SKM-1 (cell line): ENCODE results near the gene SRPRB.

Source experiments
- DNase-seq: peaks from one replicate; lab custom pipeline; 2025; ENCODE audit not compliant: unreplicated experiment; lab: John Stamatoyannopoulos, UW

The SRPRB gene, protein sequence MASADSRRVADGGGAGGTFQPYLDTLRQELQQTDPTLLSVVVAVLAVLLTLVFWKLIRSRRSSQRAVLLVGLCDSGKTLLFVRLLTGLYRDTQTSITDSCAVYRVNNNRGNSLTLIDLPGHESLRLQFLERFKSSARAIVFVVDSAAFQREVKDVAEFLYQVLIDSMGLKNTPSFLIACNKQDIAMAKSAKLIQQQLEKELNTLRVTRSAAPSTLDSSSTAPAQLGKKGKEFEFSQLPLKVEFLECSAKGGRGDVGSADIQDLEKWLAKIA

DNA sequence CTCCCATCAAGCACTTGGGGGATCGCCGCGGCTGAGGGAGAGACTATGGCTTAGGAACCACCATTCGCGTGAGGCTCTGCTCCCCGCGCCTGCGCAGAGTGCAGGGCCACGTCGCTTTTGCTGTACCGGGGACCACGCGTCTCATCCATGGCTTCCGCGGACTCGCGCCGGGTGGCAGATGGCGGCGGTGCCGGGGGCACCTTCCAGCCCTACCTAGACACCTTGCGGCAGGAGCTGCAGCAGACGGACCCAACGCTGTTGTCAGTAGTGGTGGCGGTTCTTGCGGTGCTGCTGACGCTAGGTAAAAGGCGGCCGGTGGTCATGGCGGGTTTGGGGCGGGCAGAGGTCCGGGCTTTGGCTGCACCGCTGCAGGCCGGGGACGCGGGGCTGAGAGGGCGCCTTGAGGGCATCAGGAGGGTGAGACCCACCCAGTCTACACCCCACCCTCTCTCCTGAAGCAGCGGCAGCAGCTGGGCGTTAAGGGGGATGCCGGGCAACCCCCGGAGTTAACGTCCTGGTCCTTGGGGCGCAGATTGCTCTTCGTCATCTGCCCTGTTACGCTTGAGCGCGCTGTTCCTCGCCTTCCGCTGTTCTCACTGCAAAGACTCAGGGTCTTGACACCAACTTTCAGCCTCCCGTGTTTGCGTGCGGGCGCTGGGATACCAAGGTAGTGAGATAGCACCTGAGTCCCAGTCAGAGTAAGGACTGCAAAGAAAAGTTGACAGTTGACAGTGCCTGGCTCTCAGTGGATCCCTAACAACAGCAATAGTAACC is at the start of gene SRPRB:
TSS of gene SRPRB (plus strand) at position 114 of the 774 bp plus-strand sequence. CDS start at position 148, 34 bp downstream.
- DNase-seq: peak; percentile 85

DNA sequence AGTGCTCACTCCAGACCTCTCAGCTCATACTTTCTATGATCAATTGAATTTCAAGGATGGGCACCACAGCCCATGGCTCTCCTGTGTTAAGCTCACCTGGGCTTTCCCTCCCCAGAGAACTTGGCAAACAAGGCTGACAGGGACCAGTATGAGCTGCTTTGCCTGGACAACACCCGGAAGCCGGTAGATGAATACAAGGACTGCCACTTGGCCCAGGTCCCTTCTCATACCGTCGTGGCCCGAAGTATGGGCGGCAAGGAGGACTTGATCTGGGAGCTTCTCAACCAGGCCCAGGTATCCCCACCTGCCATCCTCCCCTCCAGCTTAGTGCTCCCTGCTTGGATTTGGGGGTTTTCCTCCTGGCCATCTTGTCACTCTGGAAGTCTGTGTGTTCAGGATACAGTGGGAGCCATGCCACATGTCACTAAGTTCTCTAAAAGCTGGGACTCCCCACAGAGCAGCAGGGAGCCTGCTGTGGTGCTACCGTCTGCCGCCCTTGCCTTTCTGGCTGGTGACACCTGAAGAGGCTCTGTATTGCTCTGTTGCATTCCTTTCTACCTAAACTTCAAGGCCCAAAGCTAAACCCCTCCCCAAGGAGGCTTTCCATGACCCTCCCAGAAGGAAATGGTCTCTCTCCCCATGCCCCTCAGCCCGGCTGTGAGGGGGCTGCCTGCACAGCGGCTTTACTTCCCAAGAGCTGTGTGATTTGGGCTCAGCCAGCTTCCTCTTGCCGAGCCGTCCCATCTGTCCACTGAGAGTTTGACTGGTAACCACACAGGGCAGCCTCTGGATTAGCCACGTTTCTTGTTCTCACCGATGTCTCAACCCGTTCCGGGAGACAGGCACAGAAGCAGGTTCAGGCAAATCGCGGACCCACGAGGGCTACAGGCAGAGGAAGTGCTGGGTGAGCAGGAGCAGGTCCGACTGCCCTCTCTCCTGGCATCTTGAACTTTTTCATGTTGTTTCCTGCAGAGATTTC is 48.6 kb upstream of the SRPRB start:
- no peak for DNase-seq

DNA sequence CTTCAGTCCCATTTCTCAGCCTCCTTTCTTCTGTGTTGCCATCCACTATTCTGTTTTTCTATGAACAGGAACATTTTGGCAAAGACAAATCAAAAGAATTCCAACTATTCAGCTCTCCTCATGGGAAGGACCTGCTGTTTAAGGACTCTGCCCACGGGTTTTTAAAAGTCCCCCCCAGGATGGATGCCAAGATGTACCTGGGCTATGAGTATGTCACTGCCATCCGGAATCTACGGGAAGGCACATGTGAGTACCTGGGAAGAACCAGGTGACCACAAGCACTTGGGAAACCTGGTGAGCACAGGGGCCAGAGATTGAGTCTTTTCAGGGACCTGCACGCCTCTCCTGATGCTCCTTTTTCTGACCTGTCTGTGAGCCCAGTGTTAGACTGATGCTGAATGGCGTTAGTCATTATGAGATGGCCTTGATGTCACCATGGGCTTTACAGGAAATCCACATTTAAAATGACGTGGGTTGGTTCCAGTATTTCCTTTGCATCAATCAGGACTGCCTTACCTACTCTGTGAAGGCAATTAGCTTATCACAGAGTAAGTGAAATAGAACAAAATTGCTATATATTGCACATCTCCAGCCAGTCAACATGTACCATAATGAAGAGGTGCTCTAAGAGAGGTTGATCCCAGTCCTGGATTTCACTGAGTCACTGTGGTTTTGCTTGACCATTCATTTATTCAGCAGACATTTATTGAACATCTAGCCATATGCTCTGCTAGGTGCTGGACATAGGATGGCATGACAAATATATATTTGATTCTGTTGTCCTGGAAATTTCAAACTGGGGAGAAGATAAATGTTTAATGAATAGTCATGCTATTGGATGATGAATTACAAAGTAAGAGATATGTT is 47.7 kb upstream of the SRPRB start:
- no peak for DNase-seq

DNA sequence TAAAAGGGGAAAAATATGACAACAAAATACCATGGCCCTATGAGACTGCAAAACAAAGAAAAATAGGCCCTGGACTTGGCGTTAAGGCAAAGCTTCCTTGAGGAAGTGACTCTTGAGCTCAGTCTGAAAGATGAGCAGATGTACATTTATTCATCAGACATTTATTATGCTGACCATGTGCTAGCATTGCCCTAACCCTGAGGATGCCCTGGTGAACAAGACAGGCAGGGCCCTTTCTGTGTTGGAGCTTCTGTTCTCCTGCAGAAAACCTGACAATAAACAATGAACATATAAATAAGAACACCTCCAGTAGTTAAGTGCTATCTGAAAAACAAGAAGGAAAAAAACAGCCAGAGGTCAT is 47.1 kb upstream of the SRPRB start:
- DNase-seq: no peak

DNA sequence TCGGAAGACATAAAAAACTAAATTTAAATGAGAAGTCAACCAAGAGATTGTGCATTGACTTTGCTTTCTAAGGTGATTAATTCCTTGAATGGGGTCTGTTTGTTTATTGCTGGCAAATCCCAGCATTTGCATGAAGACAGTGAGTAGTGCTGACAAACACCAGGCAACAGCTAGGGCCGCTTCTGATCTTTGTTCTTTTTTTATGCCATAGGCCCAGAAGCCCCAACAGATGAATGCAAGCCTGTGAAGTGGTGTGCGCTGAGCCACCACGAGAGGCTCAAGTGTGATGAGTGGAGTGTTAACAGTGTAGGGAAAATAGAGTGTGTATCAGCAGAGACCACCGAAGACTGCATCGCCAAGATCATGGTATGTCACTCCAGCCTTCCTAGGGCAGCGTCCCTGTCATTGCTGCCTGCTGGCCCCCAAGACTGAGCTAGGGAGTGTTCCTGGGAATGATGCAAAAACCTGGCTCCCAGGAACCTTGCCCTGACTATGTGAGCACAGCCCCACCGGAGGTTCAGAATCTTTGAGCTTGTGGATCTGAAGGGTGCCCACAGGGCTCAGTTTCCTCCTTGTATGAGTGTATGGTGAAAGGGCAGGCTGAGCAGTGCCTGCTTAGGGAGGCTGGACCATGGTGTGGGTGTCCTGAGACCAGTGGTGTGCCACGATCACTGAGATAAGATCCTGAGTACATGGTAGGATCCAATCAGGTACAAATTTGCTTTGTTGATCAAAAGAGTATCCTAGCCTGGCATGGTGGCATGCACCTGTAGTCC is 46.5 kb upstream of the SRPRB start:
- no peak for DNase-seq

DNA sequence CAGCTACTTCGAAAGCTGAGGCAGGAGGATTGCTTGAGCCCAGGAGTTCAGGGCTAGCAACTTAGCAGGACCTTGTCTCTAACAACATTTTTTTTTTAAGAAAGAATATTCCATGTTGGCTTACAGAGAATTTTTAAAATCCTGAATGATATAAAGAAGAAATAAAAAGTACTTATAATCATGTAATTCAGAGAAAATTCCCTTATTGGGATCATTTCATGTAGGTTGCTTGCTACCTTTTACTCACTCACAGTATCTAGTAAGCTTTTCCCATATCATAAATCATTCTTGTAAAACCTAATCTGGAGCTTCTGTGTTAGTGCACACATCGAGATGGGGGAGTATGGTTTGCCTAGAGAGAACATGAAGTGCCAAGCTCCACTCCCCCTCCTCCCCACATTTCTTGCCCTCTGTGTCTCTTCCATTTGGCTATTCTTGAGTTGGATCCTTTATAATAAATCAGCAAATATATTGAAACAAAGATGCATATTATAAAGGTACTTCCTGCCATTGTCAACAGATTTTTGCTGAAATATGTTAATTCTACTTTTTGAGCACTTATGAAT is 45.8 kb upstream of the SRPRB start:
- no peak for DNase-seq

DNA sequence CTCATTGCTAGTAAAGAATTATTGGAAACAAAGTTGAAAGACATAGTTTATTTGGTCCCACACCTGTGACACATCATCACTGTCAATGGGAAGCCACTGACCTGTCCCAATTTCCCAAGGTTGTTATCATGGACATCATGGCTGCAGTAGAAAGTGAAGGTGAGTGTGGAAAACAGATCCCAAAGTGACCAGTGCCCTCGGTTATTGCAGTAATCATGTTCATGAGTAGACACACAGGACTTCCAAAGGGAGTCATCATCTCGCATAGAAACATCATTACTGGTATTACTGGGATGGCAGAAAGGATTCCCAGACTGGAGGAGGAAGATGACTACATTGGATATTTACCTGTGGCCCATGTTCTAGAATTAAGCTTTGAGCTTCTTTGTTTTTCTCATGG is 44.7 kb upstream of the SRPRB start:
- DNase-seq: no peak

DNA sequence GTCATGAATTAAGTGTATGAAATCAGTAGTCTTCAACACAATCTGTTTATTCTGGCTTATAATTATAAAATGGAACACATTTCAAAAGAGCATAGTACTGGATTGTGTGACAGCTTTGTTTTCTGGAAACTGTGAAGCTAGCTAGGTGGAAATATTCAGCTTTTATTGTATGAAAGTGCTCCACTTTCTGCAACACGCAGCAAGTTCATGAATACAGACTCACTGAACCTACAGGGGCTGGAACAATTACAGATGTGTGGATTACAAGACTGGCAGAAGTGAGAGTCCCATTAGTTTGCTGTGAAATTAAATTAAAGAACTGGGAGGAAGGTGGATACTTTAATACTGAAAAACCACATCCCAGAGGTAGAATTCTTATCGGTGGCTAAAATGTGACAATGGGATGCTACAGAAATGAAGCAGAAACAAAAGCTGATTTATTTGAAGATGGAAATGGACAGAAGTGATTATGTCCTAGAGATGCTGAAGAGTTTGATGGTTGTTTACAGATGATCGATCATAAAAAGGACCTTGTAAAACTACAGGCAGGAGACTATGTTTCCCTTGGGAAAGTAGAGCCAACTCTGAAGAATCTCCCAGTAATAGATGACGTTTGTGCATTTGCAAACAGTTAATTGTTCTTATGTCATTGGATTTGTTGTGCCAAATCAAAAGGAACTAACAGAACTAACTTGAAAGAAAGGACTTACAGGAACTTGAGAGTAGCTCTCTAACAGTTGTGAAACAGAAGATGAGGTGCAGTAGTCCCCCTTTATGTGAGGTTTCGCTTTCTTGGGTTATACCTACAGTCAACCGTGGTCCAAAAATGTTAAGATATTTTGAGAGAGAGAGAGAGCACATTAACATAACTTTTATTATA is 43.8 kb upstream of the SRPRB start:
- no peak for DNase-seq

DNA sequence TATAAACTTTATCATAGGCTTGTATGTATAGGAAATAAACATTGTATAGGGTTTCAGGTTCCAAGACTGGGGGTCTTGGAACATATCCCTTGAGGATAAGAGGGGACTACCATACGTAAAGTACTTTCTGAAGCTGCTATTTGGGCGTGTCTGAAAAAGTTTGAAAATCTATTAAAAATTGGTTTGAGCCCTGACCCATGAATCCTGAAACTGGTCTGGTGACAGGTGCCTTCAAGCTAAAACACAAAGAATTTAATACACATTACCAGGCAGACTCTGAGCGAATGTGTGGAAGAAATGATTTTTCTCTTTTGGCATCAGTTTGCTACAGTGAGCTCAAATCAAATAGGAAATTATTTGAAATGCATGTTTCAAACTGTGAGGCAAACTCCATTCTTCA is 43.1 kb upstream of the SRPRB start:
- DNase-seq: no peak

DNA sequence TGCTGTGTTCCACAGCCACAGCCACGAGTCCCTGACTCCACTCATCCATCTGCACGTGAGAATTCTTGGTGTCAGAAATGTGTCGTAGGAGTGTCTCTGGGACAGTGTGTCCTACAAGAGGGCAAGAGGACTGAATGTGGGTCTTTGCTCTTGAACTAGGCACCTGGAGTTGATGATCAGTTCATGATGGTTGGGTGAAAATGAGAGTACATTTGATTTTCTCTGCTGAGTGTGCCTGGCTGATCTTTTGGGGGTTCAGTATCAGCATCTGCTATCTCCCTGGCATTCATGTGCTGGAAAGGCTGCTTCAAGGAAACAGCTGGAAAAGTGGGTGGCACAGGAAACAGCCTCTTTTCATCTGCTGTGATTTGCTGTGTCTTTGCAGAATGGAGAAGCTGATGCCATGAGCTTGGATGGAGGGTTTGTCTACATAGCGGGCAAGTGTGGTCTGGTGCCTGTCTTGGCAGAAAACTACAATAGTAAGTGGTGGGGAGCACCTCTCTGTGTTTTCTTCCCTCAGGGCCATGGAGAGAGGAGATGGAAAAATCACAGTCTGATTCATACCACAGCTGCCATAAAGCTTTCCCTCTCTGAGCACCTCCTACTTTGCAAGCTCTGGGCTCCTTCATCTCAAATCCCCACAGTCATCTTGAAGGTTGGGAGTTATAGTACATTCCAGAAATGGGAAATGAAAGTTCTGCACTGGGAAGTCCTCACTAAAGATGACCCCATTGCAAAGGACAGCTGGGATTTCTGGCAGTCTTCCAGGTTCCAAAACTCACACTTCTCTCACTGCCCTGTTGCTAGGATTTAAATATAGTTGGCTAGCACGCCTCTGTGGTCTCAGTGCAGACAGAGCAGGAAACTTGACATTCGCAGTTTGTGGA is 41.6 kb upstream of the SRPRB start:
- no peak for DNase-seq

DNA sequence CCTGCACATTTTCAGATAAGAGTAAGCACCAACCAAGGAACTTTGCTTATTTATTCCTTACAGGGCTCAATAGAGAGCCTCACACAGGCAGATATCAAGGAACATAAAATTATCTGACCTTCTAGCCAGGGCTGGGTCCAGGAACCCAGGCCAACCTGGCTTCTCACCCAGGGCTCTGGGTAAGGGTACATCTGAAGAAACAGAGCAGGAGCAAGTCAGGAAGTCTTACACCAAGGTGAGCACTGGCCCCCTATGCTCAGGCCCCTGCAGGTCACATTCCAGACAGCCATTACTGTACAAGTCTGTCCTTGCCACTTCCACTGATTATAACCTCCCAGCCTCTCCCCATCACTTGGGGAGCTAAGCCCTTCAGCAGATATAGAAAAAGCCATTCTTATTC is 40.4 kb upstream of the SRPRB start:
- no peak for DNase-seq

DNA sequence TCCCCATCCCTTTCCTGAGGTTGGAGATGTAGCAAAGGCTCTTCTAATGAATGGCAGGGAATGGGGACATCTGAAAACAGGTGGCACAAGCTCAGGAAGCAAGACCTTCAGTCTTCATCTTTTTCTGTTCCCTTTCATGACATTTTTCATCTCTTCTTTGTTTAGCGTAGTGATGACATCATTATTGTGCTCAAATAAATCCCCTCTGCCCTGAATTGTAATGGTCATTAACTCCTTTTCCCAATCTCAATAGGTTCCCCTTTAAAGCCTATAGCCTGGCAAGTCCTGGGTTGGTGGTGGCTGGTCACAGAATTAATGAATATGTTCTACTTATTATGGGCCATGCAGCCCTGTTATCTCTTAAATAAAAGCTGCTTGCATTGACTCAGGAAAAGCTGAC is 38.0 kb upstream of the SRPRB start:
- no peak for DNase-seq

DNA sequence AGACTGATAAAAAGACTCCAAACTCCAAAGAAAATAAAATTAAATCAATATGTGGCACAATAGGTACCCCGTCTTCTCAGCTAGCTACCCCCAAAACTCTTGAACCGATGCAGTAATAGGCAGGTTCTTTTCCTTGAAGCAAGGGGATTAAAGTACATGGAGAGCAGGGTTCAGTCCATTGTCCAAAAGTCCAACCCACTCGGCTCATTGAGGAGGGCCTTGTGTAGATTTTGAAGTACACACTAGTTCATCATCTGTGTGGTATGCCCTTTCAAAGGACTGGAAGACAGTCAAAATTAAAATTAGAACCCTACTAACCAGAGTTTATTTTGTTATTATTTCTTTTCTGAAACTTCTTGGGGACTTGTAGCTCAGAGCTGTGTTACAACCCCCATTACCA is 36.1 kb upstream of the SRPRB start:
- DNase-seq: no peak

DNA sequence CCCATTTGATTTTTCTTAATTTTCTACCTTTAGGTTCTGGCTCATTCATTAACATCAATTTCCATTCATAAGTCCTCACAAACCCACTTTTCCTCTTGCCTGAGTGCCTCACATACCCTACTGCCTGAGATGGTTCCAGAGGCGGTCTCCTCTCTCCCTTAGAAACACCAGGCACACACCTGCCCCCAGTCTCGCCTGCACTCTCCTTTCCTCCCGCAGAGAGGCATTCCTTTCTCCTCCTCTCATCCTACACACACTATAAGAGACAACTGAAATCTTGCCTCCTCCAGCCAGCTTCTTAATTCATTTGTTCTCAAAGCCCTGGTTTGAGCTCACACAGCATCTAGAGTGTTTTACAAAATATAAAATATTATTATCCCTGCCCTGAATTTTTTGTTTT is 31.9 kb upstream of the SRPRB start:
- no peak for DNase-seq

DNA sequence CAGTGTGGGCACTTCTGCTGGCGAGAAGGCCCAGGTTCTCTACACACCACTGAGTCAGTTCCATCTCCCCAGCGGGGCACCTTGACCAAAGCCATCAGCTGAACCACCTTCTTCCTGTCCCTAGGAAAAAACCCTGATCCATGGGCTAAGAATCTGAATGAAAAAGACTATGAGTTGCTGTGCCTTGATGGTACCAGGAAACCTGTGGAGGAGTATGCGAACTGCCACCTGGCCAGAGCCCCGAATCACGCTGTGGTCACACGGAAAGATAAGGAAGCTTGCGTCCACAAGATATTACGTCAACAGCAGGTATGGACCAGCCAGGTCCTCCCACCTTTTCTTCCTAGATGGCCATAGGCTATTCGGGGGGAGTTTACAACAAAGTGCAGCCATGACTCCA is 30.3 kb upstream of the SRPRB start:
- DNase-seq: no peak

DNA sequence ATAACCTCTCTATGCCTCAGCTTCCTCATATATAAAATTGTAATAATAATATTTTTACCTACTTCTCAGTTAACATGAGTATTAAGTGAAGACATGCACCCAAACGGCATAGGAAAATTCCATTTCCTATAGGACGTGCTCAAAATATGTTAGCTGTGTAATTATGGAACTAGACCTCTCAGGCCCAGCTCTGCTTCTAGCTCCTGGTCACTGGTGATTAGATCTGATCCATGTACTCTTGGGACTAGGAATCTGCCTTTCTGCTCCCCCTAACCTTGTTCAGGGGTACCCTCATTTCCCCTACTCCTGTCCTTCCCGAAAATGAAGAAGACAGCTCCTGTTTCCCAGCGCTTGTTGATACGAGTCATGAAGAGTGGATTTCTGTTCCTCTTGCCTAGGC is 29.8 kb upstream of the SRPRB start:
- no peak for DNase-seq

DNA sequence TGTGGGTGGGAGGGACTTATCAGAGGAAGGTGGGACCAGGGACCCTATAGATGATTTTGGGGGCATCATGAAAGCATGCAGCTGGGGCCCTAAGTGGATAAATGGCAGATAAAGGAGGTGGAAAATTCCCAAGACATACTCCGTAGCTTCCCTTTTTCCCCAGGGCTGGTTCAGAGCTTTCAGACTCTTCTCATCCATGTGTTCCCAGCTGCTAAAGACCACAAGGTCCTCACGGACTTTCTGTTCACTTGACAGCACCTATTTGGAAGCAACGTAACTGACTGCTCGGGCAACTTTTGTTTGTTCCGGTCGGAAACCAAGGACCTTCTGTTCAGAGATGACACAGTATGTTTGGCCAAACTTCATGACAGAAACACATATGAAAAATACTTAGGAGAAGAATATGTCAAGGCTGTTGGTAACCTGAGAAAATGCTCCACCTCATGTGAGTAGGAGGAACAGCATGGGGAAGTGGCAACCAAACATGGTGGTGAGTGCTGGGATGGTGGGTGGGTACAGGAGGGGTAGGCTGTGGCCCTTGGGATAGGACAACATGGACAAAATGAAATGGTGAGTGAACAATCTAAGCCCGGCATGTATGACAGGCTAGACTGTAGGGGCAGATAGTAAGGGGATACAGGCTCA is 28.7 kb upstream of the SRPRB start:
- DNase-seq: no peak
